ENCODE results near the gene GPRC5A.

Gene GPRC5A

GRCh38 chr12:12883369-12884001, 7.9 kb upstream of the GPRC5A start:
- no peak for DNase-seq (ENCODE audit: extremely low spot score, insufficient read length, low read depth)
- no peak for FAIRE-seq

- DNase-seq (ENCODE audit: extremely low spot score, insufficient read length, low read depth): no peak
- FAIRE-seq: no peak
Observed at GRCh38 chr12:12885096-12885792, 6.1 kb upstream of the GPRC5A start.

- FAIRE-seq (no peak), DNase-seq (ENCODE audit: extremely low spot score, insufficient read length, low read depth) (no peak)
Observed at GRCh38 chr12:12887471-12887870, 3.9 kb upstream of the GPRC5A start.

GRCh38 chr12:12889701-12890100, 1.7 kb upstream of the GPRC5A start:
- FAIRE-seq (no peak), DNase-seq (ENCODE audit: extremely low spot score, insufficient read length, low read depth) (no peak)

- DNase-seq (ENCODE audit: extremely low spot score, insufficient read length, low read depth) (no peak), FAIRE-seq (no peak)
Observed at GRCh38 chr12:12890543-12891079, 751 bp upstream of the GPRC5A start.

- FAIRE-seq: no peak
- DNase-seq (ENCODE audit: extremely low spot score, insufficient read length, low read depth): no peak
Observed at GRCh38 chr12:12891881-12892355, 556 bp downstream of the GPRC5A start.

- DNase-seq (ENCODE audit: extremely low spot score, insufficient read length, low read depth): no peak
- no peak for FAIRE-seq
Observed at GRCh38 chr12:12892681-12893141, 1.3 kb downstream of the GPRC5A start.

GRCh38 chr12:12893438-12893837, 2.1 kb downstream of the GPRC5A start:
- DNase-seq (ENCODE audit: extremely low spot score, insufficient read length, low read depth): no peak
- FAIRE-seq: no peak

- DNase-seq (ENCODE audit: extremely low spot score, insufficient read length, low read depth): no peak
- FAIRE-seq: no peak
Observed at GRCh38 chr12:12896260-12896659, 4.9 kb downstream of the GPRC5A start.

- FAIRE-seq: no peak
Observed at GRCh38 chr12:12897302-12897701, 5.9 kb downstream of the GPRC5A start.

GRCh38 chr12:12898136-12898717, 6.9 kb downstream of the GPRC5A start:
- no peak for DNase-seq (ENCODE audit: extremely low spot score, insufficient read length, low read depth)
- no peak for FAIRE-seq

More at GRCh38 chr12:12897302-12897701, 5.9 kb downstream of the GPRC5A start:
- DNase-seq (ENCODE audit: extremely low spot score, insufficient read length, low read depth): no peak

GRCh38 chr12:12898911-12899511, 7.6 kb downstream of the GPRC5A start:
- no peak for FAIRE-seq
- no peak for DNase-seq (ENCODE audit: extremely low spot score, insufficient read length, low read depth)

- DNase-seq (ENCODE audit: extremely low spot score, insufficient read length, low read depth) (no peak), FAIRE-seq (no peak)
Observed at GRCh38 chr12:12899530-12900380, 8.4 kb downstream of the GPRC5A start.

- DNase-seq (ENCODE audit: extremely low spot score, insufficient read length, low read depth) (no peak), FAIRE-seq (no peak)
Observed at GRCh38 chr12:12900786-12901157, 9.4 kb downstream of the GPRC5A start.

GRCh38 chr12:12901158-12901791, 9.9 kb downstream of the GPRC5A start:
- FAIRE-seq (no peak), DNase-seq (ENCODE audit: extremely low spot score, insufficient read length, low read depth) (no peak)

- DNase-seq (ENCODE audit: extremely low spot score, insufficient read length, low read depth) (no peak), FAIRE-seq (no peak)
Observed at GRCh38 chr12:12902036-12902435, 10.7 kb downstream of the GPRC5A start.

GRCh38 chr12:12903642-12904609, 12.6 kb downstream of the GPRC5A start:
- no peak for FAIRE-seq
- no peak for DNase-seq (ENCODE audit: extremely low spot score, insufficient read length, low read depth)

- DNase-seq (ENCODE audit: extremely low spot score, insufficient read length, low read depth) (no peak), FAIRE-seq (no peak)
Observed at GRCh38 chr12:12907552-12907951, 16.2 kb downstream of the GPRC5A start.
